HUES64 (cell line): ENCODE data around the gene CCDC69.
"Not testable (repeated sequence)": the region's sequence is repeated elsewhere in the genome, so short reads cannot be mapped to it uniquely, and the experiment has no call there.

Experiments
- H3K27ac ChIP-seq: 2 replicates; pipeline ENCODE4 v1.7.0; 2013; ENCODE audit warnings: low read depth, low read length, inconsistent platforms
- H3K27me3 ChIP-seq: 2 replicates; pipeline ENCODE4 v1.6.1; 2013; ENCODE audit warnings: mild to moderate bottlenecking, low read length; ENCODE audit not compliant: insufficient read depth
- H3K36me3 ChIP-seq: 2 replicates; pipeline ENCODE4 v1.6.1; 2013; ENCODE audit warnings: mild to moderate bottlenecking, low read length; ENCODE audit not compliant: insufficient read depth
- H3K4me1 ChIP-seq: 2 replicates; pipeline ENCODE4 v1.6.1; 2013; ENCODE audit warnings: mild to moderate bottlenecking, low read length, moderate library complexity; ENCODE audit not compliant: insufficient read depth
- H3K4me3 ChIP-seq: 2 replicates; pipeline ENCODE4 v1.5.1; 2013; ENCODE audit warnings: mild to moderate bottlenecking, low read length, moderate library complexity
- H3K9ac ChIP-seq: 2 replicates; pipeline ENCODE4 v1.6.1; 2013; ENCODE audit warnings: mild to moderate bottlenecking, low read depth, low read length
- H3K9me3 ChIP-seq: 2 replicates; pipeline ENCODE4 v1.6.1; 2013; ENCODE audit warnings: low read depth, low read length; ENCODE audit not compliant: insufficient read depth
- WGBS: fragments of 150-250, 120-280 bp; methylation state at CpG from one replicate; pipeline ENCODE4 v1.1.7; 2013; ENCODE audit warnings: missing lambda C conversion rate; 5-methylcytosine and 5-hydroxymethylcytosine counted together

CCDC69 gene

GRCh38 chr5:151202381-151203139 lies 21.3 kb downstream of the CCDC69 start:
- 91% methylated on average over 5 of the region's 5 CpGs for WGBS
- Histone ChIP-seq H3K9ac (no peak overlapping the region), H3K4me1 (no peaks in the 10 kb centered on the region)

DNA sequence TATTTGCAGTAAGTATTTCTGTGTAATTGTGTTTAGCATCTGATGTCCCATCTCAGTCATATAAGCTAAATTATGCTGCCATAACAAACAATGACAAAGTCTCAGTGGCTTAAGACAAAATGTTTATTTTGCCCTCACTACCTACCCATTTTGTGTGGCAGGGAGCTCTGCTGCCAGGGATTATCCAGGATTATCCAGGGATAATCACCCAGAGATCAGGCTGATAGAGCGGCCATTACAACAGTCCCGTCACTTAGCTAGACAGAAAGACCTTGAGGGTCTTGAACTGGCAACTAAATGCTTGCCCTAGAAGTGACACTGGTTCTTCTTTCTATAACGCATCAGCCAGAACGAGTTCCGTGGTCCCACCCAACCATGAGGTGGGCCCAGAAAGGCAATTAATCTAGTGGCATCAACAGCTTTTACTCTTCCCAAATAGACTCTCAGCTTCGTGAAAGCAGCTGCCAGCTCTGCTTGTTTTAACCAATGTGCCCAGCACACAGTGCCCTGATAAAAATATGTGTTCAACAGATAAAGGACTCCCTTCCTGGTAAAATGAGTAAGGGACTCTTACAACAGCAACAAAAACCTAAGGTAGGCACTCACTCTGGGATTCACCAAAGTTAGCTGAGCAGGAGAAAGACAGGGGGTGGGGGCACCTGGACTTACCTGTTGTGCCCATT lies 22.8 kb downstream of the CCDC69 start:
- Histone ChIP-seq H3K4me3 (no peak overlapping the region), H3K4me1 (no peaks in the 10 kb centered on the region), H3K9me3 (no peaks in the 10 kb centered on the region), H3K36me3 (no peaks in the 10 kb centered on the region), H3K9ac (no peak overlapping the region), H3K27me3 (no peaks in the 10 kb centered on the region), H3K27ac (no peak overlapping the region)
- WGBS: 90% methylated on average over 6 of the region's 6 CpGs

More at GRCh38 chr5:151202381-151203139, 21.3 kb downstream of the CCDC69 start:
- Histone ChIP-seq H3K9me3 (no peaks in the 10 kb centered on the region), H3K27me3 (no peaks in the 10 kb centered on the region), H3K36me3 (no peaks in the 10 kb centered on the region), H3K27ac (no peak overlapping the region), H3K4me3 (no peak overlapping the region)

GRCh38 chr5:151199581-151200185 lies 24.2 kb downstream of the CCDC69 start:
- Histone ChIP-seq H3K27ac (no peak overlapping the region), H3K36me3 (no peaks in the 10 kb centered on the region), H3K9me3 (no peaks in the 10 kb centered on the region), H3K27me3 (no peaks in the 10 kb centered on the region), H3K4me1 (no peaks in the 10 kb centered on the region), H3K4me3 (no peak overlapping the region), H3K9ac (no peak overlapping the region)
- WGBS: 89% methylated on average over 7 of the region's 7 CpGs

- Histone ChIP-seq H3K27me3 (no peaks in the 10 kb centered on the region), H3K4me1 (no peaks in the 10 kb centered on the region), H3K36me3 (no peaks in the 10 kb centered on the region), H3K9ac (no peak overlapping the region), H3K9me3 (no peaks in the 10 kb centered on the region), H3K27ac (no peak overlapping the region), H3K4me3 (no peak overlapping the region)
- WGBS: 83% methylated on average over 5 of the region's 5 CpGs
These were observed 25.0 kb downstream of the CCDC69 start for GRCh38 chr5:151198861-151199260.

- not testable (repeated sequence) for H3K27ac ChIP-seq, H3K4me1 ChIP-seq, H3K36me3 ChIP-seq, H3K4me3 ChIP-seq, H3K9ac ChIP-seq, H3K27me3 ChIP-seq, H3K9me3 ChIP-seq
- WGBS: 96% methylated on average over 8 of the region's 9 CpGs
These were observed 26.6 kb downstream of the CCDC69 start for GRCh38 chr5:151197291-151197600.

DNA sequence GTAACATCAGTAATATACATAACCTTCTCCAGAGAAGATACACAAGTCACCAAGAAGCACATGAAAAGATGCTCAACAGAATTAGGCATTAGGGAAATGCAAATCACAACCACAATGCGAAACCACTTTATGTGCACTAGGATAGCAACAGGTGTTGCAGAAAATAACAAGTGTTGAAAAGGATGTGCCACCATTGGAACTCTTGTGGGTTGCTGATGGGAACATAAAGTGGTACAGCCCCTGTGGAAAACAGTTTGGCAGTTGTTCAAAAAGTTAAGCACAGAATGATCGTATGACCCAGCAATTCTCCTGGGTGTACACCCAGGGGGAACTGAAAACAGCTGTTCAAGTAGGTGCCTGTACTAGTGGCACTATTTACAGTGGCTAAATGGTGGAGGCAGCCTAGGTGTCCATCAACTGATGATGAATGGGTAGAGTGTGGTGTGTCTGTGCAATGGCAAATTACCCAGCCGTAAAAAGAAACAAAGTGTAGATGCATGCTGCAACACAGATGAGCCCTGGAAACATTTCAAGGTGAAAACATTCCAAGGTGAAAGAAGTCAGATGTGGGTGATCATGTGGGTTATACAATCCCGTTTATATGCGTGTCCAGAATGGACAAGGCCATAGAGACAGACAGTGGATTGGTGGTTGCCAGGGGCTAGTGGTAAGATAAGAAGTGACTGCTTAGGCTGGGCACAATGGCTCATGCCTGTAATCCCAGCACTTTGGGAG lies 27.2 kb downstream of the CCDC69 start:
- Histone ChIP-seq H3K36me3 (no peaks in the 10 kb centered on the region), H3K4me1 (no peaks in the 10 kb centered on the region), H3K9me3 (no peaks in the 10 kb centered on the region; the same call in 1 of the 2 replicates), H3K27ac (no peak overlapping the region), H3K4me3 (no peak overlapping the region), H3K9ac (no peak overlapping the region), H3K27me3 (no peaks in the 10 kb centered on the region)
- 93% methylated on average over 5 of the region's 5 CpGs for WGBS

DNA sequence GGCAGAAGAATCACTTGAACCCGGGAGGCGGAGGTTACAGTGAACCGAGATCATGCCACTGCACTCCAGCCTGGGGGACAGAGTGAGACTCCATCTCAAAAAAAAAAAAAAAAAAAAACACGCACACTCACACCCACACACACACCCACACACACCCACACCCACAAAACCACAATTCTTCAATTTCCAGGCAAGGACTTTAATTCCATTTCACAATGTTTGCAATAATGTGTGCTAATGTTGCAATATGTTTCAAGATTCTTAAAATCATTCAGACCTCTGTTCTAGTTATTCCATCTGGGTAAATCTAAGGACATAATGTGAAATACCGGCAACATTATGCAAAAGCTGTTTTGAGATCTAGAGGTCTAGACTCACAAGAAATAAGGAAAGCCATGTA lies 28.3 kb downstream of the CCDC69 start:
- no peak overlapping the region for H3K27ac ChIP-seq

GRCh38 chr5:151192626-151193025 lies 31.3 kb downstream of the CCDC69 start:
- Histone ChIP-seq H3K27me3 (no peaks in the 10 kb centered on the region), H3K36me3 (no peaks in the 10 kb centered on the region), H3K4me3 (no peak overlapping the region), H3K27ac (no peak overlapping the region), H3K9ac (no peak overlapping the region), H3K9me3 (no peaks in the 10 kb centered on the region; the same call in 1 of the 2 replicates), H3K4me1 (no peaks in the 10 kb centered on the region; the same call in 1 of the 2 replicates)

More for the DNA sequence above, 28.3 kb downstream of the CCDC69 start:
- Histone ChIP-seq H3K27me3 (no peaks in the 10 kb centered on the region), H3K36me3 (no peaks in the 10 kb centered on the region), H3K4me1 (no peaks in the 10 kb centered on the region; the same call in 1 of the 2 replicates), H3K9ac (no peak overlapping the region), H3K4me3 (no peak overlapping the region), H3K9me3 (no peaks in the 10 kb centered on the region; the same call in 1 of the 2 replicates)
- 89% methylated on average over 4 of the region's 5 CpGs for WGBS

DNA sequence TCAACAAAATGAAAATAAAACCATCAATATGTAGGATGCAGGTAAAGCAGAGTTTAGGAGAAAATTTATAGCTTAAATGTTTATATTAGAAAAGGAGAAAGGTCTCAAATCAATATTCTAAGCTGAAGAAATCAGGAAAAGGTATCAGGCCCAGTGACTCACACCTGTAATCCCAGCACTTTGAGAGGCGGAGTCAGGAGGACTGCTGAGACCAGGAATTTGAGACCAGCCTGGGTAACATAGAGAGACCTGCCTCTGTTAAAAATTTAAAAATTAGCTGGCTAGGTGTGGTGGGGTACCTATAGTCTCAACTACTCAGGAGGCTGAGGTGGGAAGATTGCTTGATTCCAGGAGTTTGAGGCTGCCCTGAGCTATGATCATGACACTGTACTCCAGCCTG lies 32.2 kb downstream of the CCDC69 start:
- Histone ChIP-seq H3K9ac (no peak overlapping the region), H3K36me3 (no peaks in the 10 kb centered on the region), H3K4me1 (no peaks in the 10 kb centered on the region; the same call in 1 of the 2 replicates), H3K4me3 (no peak overlapping the region), H3K27me3 (no peaks in the 10 kb centered on the region), H3K9me3 (no peaks in the 10 kb centered on the region; the same call in 1 of the 2 replicates), H3K27ac (no peak overlapping the region)
- 88% methylated on average over 1 of the region's 1 CpG for WGBS

GRCh38 chr5:151189151-151189550 lies 34.7 kb downstream of the CCDC69 start:
- H3K36me3 ChIP-seq: no peaks in the 10 kb centered on the region
- no peaks in the 10 kb centered on the region; the same call in 1 of the 2 replicates for H3K9me3 ChIP-seq
- 100% methylated on average over 1 of the region's 2 CpGs for WGBS
- H3K4me1 ChIP-seq: peaks cover 3% of the 10 kb centered on the region; the same call in 1 of the 2 replicates
- no peak overlapping the region for H3K4me3 ChIP-seq
- H3K9ac ChIP-seq: no peak overlapping the region
- no peak overlapping the region for H3K27ac ChIP-seq
- no peaks in the 10 kb centered on the region for H3K27me3 ChIP-seq

DNA sequence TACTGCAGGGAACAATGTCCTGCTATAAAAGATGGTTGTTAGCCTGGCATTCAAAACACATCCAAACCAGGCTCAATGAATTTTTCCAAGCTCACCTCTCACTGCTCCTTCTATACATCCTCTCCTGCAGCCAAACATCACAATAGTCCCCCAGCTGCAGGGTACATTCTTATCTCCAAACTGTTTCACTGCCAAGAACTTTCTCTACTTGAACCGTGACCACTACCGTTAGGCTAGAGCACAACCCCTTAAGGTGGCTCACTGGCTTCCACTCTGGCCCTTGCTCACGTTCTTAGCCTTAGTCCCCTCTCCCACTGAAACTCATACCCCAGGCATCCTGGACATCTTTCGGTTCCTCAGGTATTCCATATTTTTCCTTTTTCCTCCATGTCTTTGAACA lies 37.4 kb downstream of the CCDC69 start:
- 89% methylated on average over 4 of the region's 4 CpGs for WGBS
- no peak overlapping the region for H3K27ac ChIP-seq
- H3K9ac ChIP-seq: no peak overlapping the region
- H3K9me3 ChIP-seq: no peaks in the 10 kb centered on the region
- H3K4me1 ChIP-seq: peaks cover 3% of the 10 kb centered on the region; the same call in 1 of the 2 replicates
- H3K36me3 ChIP-seq: no peaks in the 10 kb centered on the region
- no peak overlapping the region for H3K4me3 ChIP-seq
- H3K27me3 ChIP-seq: no peaks in the 10 kb centered on the region
